Measurements from ENCODE around the gene SLC16A2.
"Not testable (repeated sequence)": the region's sequence is repeated elsewhere in the genome, so short reads cannot be mapped to it uniquely, and the experiment has no call there.

Gene SLC16A2

GRCh38 chrX:74445099-74445498 lies 23.8 kb downstream of the SLC16A2 start:
- in situ Hi-C loops (cut with MboI; ENCODE audit: low sequenced_read_pairs): no loop called here

GRCh38 chrX:74446876-74447275 lies 25.6 kb downstream of the SLC16A2 start:
- in situ Hi-C loops (cut with MboI; ENCODE audit: low sequenced_read_pairs): no loop called here

- in situ Hi-C loops (cut with MboI; ENCODE audit: low sequenced_read_pairs): no loop called here
Observed at GRCh38 chrX:74448669-74449068, 27.4 kb downstream of the SLC16A2 start.

- in situ Hi-C loops (cut with MboI; ENCODE audit: low sequenced_read_pairs): no loop called here
Observed at GRCh38 chrX:74449322-74449936, 28.1 kb downstream of the SLC16A2 start.

- in situ Hi-C loops (cut with MboI; ENCODE audit: low sequenced_read_pairs): no loop called here
Observed at GRCh38 chrX:74449937-74450330, 28.6 kb downstream of the SLC16A2 start.

- in situ Hi-C loops (cut with MboI; ENCODE audit: low sequenced_read_pairs): no loop called here
Observed at GRCh38 chrX:74450803-74451449, 29.6 kb downstream of the SLC16A2 start.

GRCh38 chrX:74451450-74452198 lies 30.3 kb downstream of the SLC16A2 start:
- in situ Hi-C loops (cut with MboI; ENCODE audit: low sequenced_read_pairs): no loop called here

- in situ Hi-C loops (cut with MboI; ENCODE audit: low sequenced_read_pairs): no loop called here
Observed at GRCh38 chrX:74452199-74452481, 30.8 kb downstream of the SLC16A2 start.

GRCh38 chrX:74453178-74453577 lies 31.9 kb downstream of the SLC16A2 start:
- in situ Hi-C loops (cut with MboI; ENCODE audit: low sequenced_read_pairs): no loop called here

GRCh38 chrX:74454233-74454632 lies 32.9 kb downstream of the SLC16A2 start:
- in situ Hi-C loops (cut with MboI; ENCODE audit: low sequenced_read_pairs): not testable (repeated sequence)

- in situ Hi-C loops (cut with MboI; ENCODE audit: low sequenced_read_pairs): no loop called here
Observed at GRCh38 chrX:74458736-74459135, 37.4 kb downstream of the SLC16A2 start.

GRCh38 chrX:74461384-74461783 lies 40.1 kb downstream of the SLC16A2 start:
- in situ Hi-C loops (cut with MboI; ENCODE audit: low sequenced_read_pairs): no loop called here

- in situ Hi-C loops (cut with MboI; ENCODE audit: low sequenced_read_pairs): no loop called here
Observed at GRCh38 chrX:74464722-74465121, 43.4 kb downstream of the SLC16A2 start.

- in situ Hi-C loops (cut with MboI; ENCODE audit: low sequenced_read_pairs): no loop called here
Observed at GRCh38 chrX:74465424-74465823, 44.1 kb downstream of the SLC16A2 start.

- in situ Hi-C loops (cut with MboI; ENCODE audit: low sequenced_read_pairs): no loop called here
Observed at GRCh38 chrX:74467656-74468055, 46.4 kb downstream of the SLC16A2 start.

GRCh38 chrX:74473116-74473515 lies 51.8 kb downstream of the SLC16A2 start:
- in situ Hi-C loops (cut with MboI; ENCODE audit: low sequenced_read_pairs): not testable (repeated sequence)

- in situ Hi-C loops (cut with MboI; ENCODE audit: low sequenced_read_pairs): no loop called here
Observed at GRCh38 chrX:74490247-74490646, 69.0 kb downstream of the SLC16A2 start.

- in situ Hi-C loops (cut with MboI; ENCODE audit: low sequenced_read_pairs): no loop called here
Observed at GRCh38 chrX:74492720-74493201, 71.5 kb downstream of the SLC16A2 start.

GRCh38 chrX:74493806-74494205 lies 72.5 kb downstream of the SLC16A2 start:
- in situ Hi-C loops (cut with MboI; ENCODE audit: low sequenced_read_pairs): no loop called here

- in situ Hi-C loops (cut with MboI; ENCODE audit: low sequenced_read_pairs): no loop called here
Observed at GRCh38 chrX:74498924-74499323, 77.6 kb downstream of the SLC16A2 start.

- in situ Hi-C loops (cut with MboI; ENCODE audit: low sequenced_read_pairs): no loop called here
Observed at GRCh38 chrX:74500067-74500466, 78.8 kb downstream of the SLC16A2 start.

GRCh38 chrX:74500555-74500954 lies 79.3 kb downstream of the SLC16A2 start:
- in situ Hi-C loops (cut with MboI; ENCODE audit: low sequenced_read_pairs): no loop called here

Measured in HL-60/S4 treated with phorbol 12-myristate 13-acetate at 8.2 ng/mL for 4 days and 3 days (cell line).